HepG2 (cell line): ENCODE results near the gene ZC3H18. TPM values are rescaled to one million over a fixed set of nuclear protein-coding genes. Genes with fewer than 3 reads are reported as not detected.

Experiments
- ATAC-seq: fragments of 200-7000 bp; cut with Tn5 transposase; 3 replicates; pipeline ENCODE4 v1.9.1; 2020; ENCODE audit warnings: mild to moderate bottlenecking, moderate library complexity
- BruUV-seq: library from RNA; stranded (reverse); fragments of 400-500 nt; replicated peaks from 2 replicates; lab custom pipeline; 2021; lab: Mats Ljungman, UMichigan
- CTCF ChIA-PET: fragments of 300-600 bp; formaldehyde crosslinking; extraction: SDS; loops from one replicate; lab custom pipeline; 2021; ENCODE audit warnings: low total read pairs, inconsistent platforms, low intra/inter-chr PET ratio; lab: Yijun Ruan, JAX
- POLR2A ChIA-PET: fragments of 350-600 bp; sonication (Branson Sonifier 250); formaldehyde crosslinking; loops from one replicate; lab custom pipeline; 2020; ENCODE audit warnings: antibody characterized with exemption, inconsistent platforms; lab: Yijun Ruan, JAX
- DNase-seq: peaks from one replicate; pipeline ENCODE4 v3.0.0-alpha.2; 2015; ENCODE audit warnings: low spot score
- FAIRE-seq: peaks from 3 replicates; lab custom pipeline; 2011; peaks lifted over from hg19 to GRCh38; lab: Jason Lieb, UNC
- H2AFZ ChIP-seq: one replicate; pipeline ENCODE4 v1.6.1; 2011; ENCODE audit warnings: low read length, inconsistent platforms
- H3K27ac ChIP-seq: fragments of 300-600 bp; 3 replicates; pipeline ENCODE4 v1.8.0; 2011; ENCODE audit warnings: mixed run types, mild to moderate bottlenecking, mixed read lengths, low read length, inconsistent platforms; ENCODE audit not compliant: insufficient read depth; ENCODE audit errors: extremely low read length
- H3K27me3 ChIP-seq, 2 experiments: fragments of 200-600 bp in 1 of 2; 2 replicates in 1 of 2; 3 replicates in 1 of 2; pipeline versions ENCODE4 v1.6.0 to v1.8.0; 2011; ENCODE audit warnings: low read length in 2 of 2, mild to moderate bottlenecking in 2 of 2, moderate library complexity in 2 of 2, inconsistent platforms in 1 of 2; ENCODE audit not compliant: insufficient read depth in 2 of 2, control insufficient read depth in 1 of 2
- H3K36me3 ChIP-seq, 2 experiments: fragments of 200-600 bp in 1 of 2; replicated peaks in 1 of 2; 2 replicates in 1 of 2; 3 replicates in 1 of 2; pipeline versions ENCODE4 v1.5.1 to v1.8.0; 2011; ENCODE audit warnings: low read length in 2 of 2, inconsistent platforms in 1 of 2; ENCODE audit not compliant: insufficient read depth in 2 of 2, control insufficient read depth in 1 of 2
- H3K4me1 ChIP-seq: 2 replicates; pipeline ENCODE4 v1.5.1; 2012; ENCODE audit warnings: low read length, inconsistent platforms; ENCODE audit not compliant: insufficient read depth
- H3K4me2 ChIP-seq: 2 replicates; pipeline ENCODE4 v1.6.0; 2011; ENCODE audit warnings: low read depth, low read length, inconsistent platforms
- H3K4me3 ChIP-seq, 3 experiments: fragments of 200-600 bp in 1 of 3; sonication (generic), shearing (Covaris generic) in 1 of 3; replicated peaks in 1 of 3; 2 replicates each; pipeline ENCODE4 v1.5.1; 2011 to 2016; ENCODE audit warnings: low read length in 3 of 3, inconsistent platforms in 2 of 3, low read depth in 2 of 3, mild to moderate bottlenecking in 2 of 3, control low read depth in 1 of 3, mixed read lengths in 1 of 3; ENCODE audit not compliant: insufficient read depth in 1 of 3
- H3K79me2 ChIP-seq: one replicate; pipeline ENCODE4 v1.6.1; 2011; ENCODE audit warnings: low read length, inconsistent platforms; ENCODE audit not compliant: insufficient read depth
- H3K9ac ChIP-seq: 2 replicates; pipeline ENCODE4 v1.6.0; 2011; ENCODE audit warnings: mild to moderate bottlenecking, low read depth, low read length, inconsistent platforms; ENCODE audit not compliant: insufficient read depth
- H3K9me3 ChIP-seq: 2 replicates; pipeline ENCODE4 v1.5.1; 2012; ENCODE audit warnings: mild to moderate bottlenecking, low read length
- H4K20me1 ChIP-seq: 2 replicates; pipeline ENCODE4 v1.6.0; 2011; ENCODE audit warnings: inconsistent platforms, mild to moderate bottlenecking, low read length, moderate library complexity; ENCODE audit not compliant: insufficient read depth
- BORCS8-MEF2B ChIP-seq: sonication (generic); formaldehyde crosslinking; IDR thresholded peaks from 2 replicates; pipeline ENCODE4 v1.8.0; 2022; ENCODE audit warnings: mild to moderate bottlenecking, missing genetic modification reagents
- DNMT1 ChIP-seq: sonication (generic); formaldehyde crosslinking; IDR thresholded peaks from 2 replicates; pipeline ENCODE4 v1.5.1; 2020; ENCODE audit warnings: mild to moderate bottlenecking, missing genetic modification reagents
- FOXO1 ChIP-seq: sonication (generic); formaldehyde crosslinking; IDR thresholded peaks from 2 replicates; pipeline ENCODE4 v1.4.0; 2020; ENCODE audit warnings: missing genetic modification reagents
- GMEB2 ChIP-seq: IDR thresholded peaks from 2 replicates; pipeline ENCODE4 v1.6.1; 2016; ENCODE audit warnings: missing biosample characterization, missing genetic modification reagents, low read depth
- MTA1 ChIP-seq: sonication (generic); formaldehyde crosslinking; IDR thresholded peaks from 2 replicates; pipeline ENCODE4 v1.4.0; 2020; ENCODE audit warnings: missing genetic modification reagents, mild to moderate bottlenecking, borderline replicate concordance
- POLR2G ChIP-seq: fragments of 200-400 bp; formaldehyde crosslinking; IDR thresholded peaks from 2 replicates; pipeline ENCODE4 v1.6.1; 2018; ENCODE audit warnings: mild to moderate bottlenecking, low read depth, low read length, moderate library complexity
- RBM22 ChIP-seq: fragments of 200-400 bp; formaldehyde crosslinking; optimal IDR thresholded peaks from 2 replicates; pipeline ENCODE3; 2017; ENCODE audit warnings: mild to moderate bottlenecking, low read length, moderate library complexity
- TIGD3 ChIP-seq: sonication (generic); formaldehyde crosslinking; IDR thresholded peaks from 2 replicates; pipeline ENCODE4 v1.5.1; 2020; ENCODE audit warnings: mild to moderate bottlenecking, missing genetic modification reagents, borderline replicate concordance
- ZNF317 ChIP-seq: sonication (generic); formaldehyde crosslinking; IDR thresholded peaks from 2 replicates; pipeline ENCODE4 v1.5.0; 2020; ENCODE audit warnings: mild to moderate bottlenecking, missing genetic modification reagents
- ZNF782 ChIP-seq: sonication (generic); formaldehyde crosslinking; IDR thresholded peaks from 2 replicates; pipeline ENCODE4 v1.4.0; 2020; ENCODE audit warnings: missing genetic modification reagents, mild to moderate bottlenecking, borderline replicate concordance
- WGBS: methylation state at CpG from one replicate; pipeline ENCODE4 v1.1.6; 2017; ENCODE audit warnings: low lambda C conversion rate; 5-methylcytosine and 5-hydroxymethylcytosine counted together
- in situ Hi-C: cut with HindIII; loops from 2 replicates; pipeline ENCODE4 v1.10.0; 2017; ENCODE audit warnings: low pct_unique_long_range_greater_than_20kb; ENCODE audit not compliant: extremely low pct_ligation_motif_present
- intact Hi-C: fragments of 100-400 bp; cut with micrococcal nuclease; formaldehyde crosslinking; loops from one replicate; pipeline ENCODE4 v1.10.0; 2022; ENCODE audit not compliant: unreplicated experiment
- polyA plus RNA-seq, 8 experiments: library from polyadenylated mRNA; depleted of rRNA in 3 of 8; stranded (reverse) in 7 of 8; unstranded in 1 of 8; fragments of >200 nt; fragmentation: Illumina TruSeq in 4 of 8; extraction: Trizol in 4 of 8; gene quantifications; 2 replicates each; pipeline versions ENCODE4 v1.2.1 to v1.2.3, GENCODE V29; 2011 to 2016; ENCODE audit warnings: low read depth in 4 of 8, missing spikeins in 1 of 8, mixed read lengths in 1 of 8; ENCODE audit not compliant: insufficient read depth in 1 of 8
- total RNA-seq, 5 experiments: library from RNA; depleted of rRNA; stranded (reverse); fragments of >200 nt; fragmentation: Illumina TruSeq; extraction: Trizol; gene quantifications; 2 replicates each; pipeline ENCODE4 v1.2.3, GENCODE V29; 2016; ENCODE audit warnings: low read depth in 1 of 5
- TF ChIP-seq, protein P1 (sequence below): sonication (generic); formaldehyde crosslinking; IDR thresholded peaks from 2 replicates; pipeline ENCODE4 v1.5.0; 2020; ENCODE audit warnings: mild to moderate bottlenecking, missing genetic modification reagents
- TF ChIP-seq, protein P2 (sequence below): sonication (generic); formaldehyde crosslinking; IDR thresholded peaks from 2 replicates; pipeline ENCODE4 v1.4.0; 2020; ENCODE audit warnings: missing genetic modification reagents
- TF ChIP-seq, protein P3 (sequence below): sonication (generic); formaldehyde crosslinking; IDR thresholded peaks from 2 replicates; pipeline ENCODE4 v1.8.0; 2022; ENCODE audit warnings: mild to moderate bottlenecking, missing genetic modification reagents, moderate library complexity

The ZC3H18 gene
- total and polyA plus RNA-seq, 2 of the 13 experiments (the other 11 are each of a cell fraction or from before 2014, with no cell fraction given), result 11.2 to 27.4 TPM

GRCh38 chr16:88527937-88528743, 42.1 kb upstream of the ZC3H18 start (continued):
- TF ChIP-seq TIGD3 (CRISPR knock-in tag) (no peak), POLR2G (0 out of 2 replicates have a peak, but pooled peaks have one; percentile 11), ZNF317 (CRISPR knock-in tag) (no peak), MTA1 (CRISPR knock-in tag) (0 out of 2 replicates have a peak, but pooled peaks have one; percentile 5), DNMT1 (CRISPR knock-in tag) (no peak), ZNF782 (CRISPR knock-in tag) (no peak), RBM22 (peak; percentile 31), BORCS8-MEF2B (CRISPR knock-in tag) (no peak)

DNA sequence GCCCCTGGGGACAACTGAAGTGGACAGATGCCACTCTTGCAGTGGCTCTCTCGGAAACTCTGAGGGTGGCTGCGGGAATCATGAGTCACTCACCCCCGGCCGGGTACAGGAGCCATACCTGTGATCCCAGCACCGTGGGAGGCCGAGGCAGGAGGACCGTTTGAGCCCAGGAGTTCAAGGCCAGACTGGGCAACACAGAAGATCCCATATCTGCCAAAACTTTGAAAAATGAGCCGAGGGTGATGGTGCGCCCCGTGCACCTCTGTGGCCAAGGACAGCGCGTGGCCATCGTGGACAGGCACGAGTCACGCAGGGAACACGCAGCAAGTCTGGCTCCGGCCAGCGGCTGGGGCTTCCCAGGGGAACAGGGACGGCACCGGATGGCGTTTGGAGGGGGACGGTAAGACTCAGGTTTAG, 41.3 kb upstream of the ZC3H18 start:
- H3K4me3 ChIP-seq, result no peak overlapping the region
- H3K4me1 ChIP-seq, result peaks cover 31% of the 10 kb centered on the region
- DNase-seq (no peak), FAIRE-seq (no peak), ATAC-seq (no peak)
- no peak overlapping the region for H3K27ac ChIP-seq
- H3K4me2 ChIP-seq, result no peak overlapping the region
- H3K9ac ChIP-seq, result no peak overlapping the region
- no peaks in the 10 kb centered on the region; the same call in 1 of the 2 replicates for H4K20me1 ChIP-seq
- ChIA-PET CTCF (interaction anchor here (1.0 to 1.4 kb wide), 2 partner anchors 33 to 85 kb away, joined by 3 read pairs; no protein-coding TSS in a partner anchor), POLR2A (no interaction called here)
- no peak overlapping the region for H2AFZ ChIP-seq
- BruUV-seq, result no TSS peak
- H3K36me3 ChIP-seq, result peaks cover 26 to 29% of the 10 kb centered on the region in 2 experiments; a peak in 4 of 5 replicates
- H3K9me3 ChIP-seq, result no peaks in the 10 kb centered on the region
- H3K79me2 ChIP-seq, result no peaks in the 10 kb centered on the region
- H3K27me3 ChIP-seq, result no peaks in the 10 kb centered on the region
- 92% methylated on average over 22 of the region's 22 CpGs for WGBS
- intact Hi-C loops, result no loop called here
- in situ Hi-C loops, result no loop called here
- TF ChIP-seq, protein P1, sequence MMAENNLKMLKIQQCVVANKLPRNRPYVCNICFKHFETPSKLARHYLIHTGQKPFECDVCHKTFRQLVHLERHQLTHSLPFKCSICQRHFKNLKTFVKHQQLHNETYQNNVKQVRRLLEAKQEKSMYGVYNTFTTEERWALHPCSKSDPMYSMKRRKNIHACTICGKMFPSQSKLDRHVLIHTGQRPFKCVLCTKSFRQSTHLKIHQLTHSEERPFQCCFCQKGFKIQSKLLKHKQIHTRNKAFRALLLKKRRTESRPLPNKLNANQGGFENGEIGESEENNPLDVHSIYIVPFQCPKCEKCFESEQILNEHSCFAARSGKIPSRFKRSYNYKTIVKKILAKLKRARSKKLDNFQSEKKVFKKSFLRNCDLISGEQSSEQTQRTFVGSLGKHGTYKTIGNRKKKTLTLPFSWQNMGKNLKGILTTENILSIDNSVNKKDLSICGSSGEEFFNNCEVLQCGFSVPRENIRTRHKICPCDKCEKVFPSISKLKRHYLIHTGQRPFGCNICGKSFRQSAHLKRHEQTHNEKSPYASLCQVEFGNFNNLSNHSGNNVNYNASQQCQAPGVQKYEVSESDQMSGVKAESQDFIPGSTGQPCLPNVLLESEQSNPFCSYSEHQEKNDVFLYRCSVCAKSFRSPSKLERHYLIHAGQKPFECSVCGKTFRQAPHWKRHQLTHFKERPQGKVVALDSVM, result peak; percentile 73
- TF ChIP-seq FOXO1 (CRISPR knock-in tag) (no peak), GMEB2 (CRISPR knock-in tag) (no peak)
- TF ChIP-seq, protein P2, sequence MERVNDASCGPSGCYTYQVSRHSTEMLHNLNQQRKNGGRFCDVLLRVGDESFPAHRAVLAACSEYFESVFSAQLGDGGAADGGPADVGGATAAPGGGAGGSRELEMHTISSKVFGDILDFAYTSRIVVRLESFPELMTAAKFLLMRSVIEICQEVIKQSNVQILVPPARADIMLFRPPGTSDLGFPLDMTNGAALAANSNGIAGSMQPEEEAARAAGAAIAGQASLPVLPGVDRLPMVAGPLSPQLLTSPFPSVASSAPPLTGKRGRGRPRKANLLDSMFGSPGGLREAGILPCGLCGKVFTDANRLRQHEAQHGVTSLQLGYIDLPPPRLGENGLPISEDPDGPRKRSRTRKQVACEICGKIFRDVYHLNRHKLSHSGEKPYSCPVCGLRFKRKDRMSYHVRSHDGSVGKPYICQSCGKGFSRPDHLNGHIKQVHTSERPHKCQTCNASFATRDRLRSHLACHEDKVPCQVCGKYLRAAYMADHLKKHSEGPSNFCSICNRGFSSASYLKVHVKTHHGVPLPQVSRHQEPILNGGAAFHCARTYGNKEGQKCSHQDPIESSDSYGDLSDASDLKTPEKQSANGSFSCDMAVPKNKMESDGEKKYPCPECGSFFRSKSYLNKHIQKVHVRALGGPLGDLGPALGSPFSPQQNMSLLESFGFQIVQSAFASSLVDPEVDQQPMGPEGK (CRISPR knock-in tag), result no peak
- TF ChIP-seq, protein P3, sequence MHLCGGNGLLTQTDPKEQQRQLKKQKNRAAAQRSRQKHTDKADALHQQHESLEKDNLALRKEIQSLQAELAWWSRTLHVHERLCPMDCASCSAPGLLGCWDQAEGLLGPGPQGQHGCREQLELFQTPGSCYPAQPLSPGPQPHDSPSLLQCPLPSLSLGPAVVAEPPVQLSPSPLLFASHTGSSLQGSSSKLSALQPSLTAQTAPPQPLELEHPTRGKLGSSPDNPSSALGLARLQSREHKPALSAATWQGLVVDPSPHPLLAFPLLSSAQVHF, result no peak
